ENCODE results near the gene SLC36A4. TPM values are rescaled to one million over a fixed set of nuclear protein-coding genes. Genes with fewer than 3 reads are reported as not detected.

The SLC36A4 gene
- total RNA-seq, 2 experiments from 2014 or later: 3.0 to 4.2 TPM

DNA sequence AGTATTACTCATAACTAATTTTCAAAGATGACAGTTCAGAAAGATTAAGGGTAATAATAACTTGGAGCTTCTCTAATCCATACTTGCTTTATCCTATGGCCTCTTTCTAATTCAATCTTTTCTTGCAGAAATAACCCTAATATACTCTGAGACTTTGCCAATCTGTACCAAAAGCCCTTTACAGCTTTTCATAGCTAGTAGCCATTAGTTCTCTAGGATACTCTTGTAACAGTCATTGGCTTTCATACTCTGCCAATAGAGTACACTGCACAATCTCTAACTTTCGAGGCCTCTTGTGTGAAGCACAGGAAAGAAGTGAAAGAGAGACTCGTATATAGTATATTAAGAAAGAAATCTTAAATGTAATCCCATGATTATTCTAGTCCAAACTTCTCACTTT, 38.1 kb downstream of the SLC36A4 start:
- DNase-seq (ENCODE audit: low spot score): no peak
- intact Hi-C loops (cut with micrococcal nuclease; ENCODE audit: unreplicated experiment): no loop called here
- POLR2A ChIA-PET: no interaction called here
- H3K27ac ChIP-seq (ENCODE audit: low read depth, low read length, poor library complexity, severe bottlenecking): no peak overlapping the region
- H4K20me1 ChIP-seq (ENCODE audit: insufficient read depth, low read length): no peaks in the 10 kb centered on the region
- H3K79me2 ChIP-seq (ENCODE audit: insufficient read depth, low read depth, low read length): no peaks in the 10 kb centered on the region
- H3K4me2 ChIP-seq (ENCODE audit: low read length): no peak overlapping the region
- BruUV-seq (replicated peaks): no TSS peak
- no peak overlapping the region for H3K4me3 ChIP-seq (ENCODE audit: low read depth, low read length, poor library complexity, severe bottlenecking)
- H3K4me1 ChIP-seq (ENCODE audit: insufficient read depth, low read length, poor library complexity, severe bottlenecking): no peaks in the 10 kb centered on the region
- no peak overlapping the region for H2AFZ ChIP-seq (ENCODE audit: low read length)
- no peaks in the 10 kb centered on the region; the same call in 1 of the 2 replicates for H3K36me3 ChIP-seq (ENCODE audit: insufficient read depth, low read length)
- CTCF ChIA-PET (ENCODE audit: unreplicated experiment): no interaction called here
- TF ChIP-seq, protein P1, sequence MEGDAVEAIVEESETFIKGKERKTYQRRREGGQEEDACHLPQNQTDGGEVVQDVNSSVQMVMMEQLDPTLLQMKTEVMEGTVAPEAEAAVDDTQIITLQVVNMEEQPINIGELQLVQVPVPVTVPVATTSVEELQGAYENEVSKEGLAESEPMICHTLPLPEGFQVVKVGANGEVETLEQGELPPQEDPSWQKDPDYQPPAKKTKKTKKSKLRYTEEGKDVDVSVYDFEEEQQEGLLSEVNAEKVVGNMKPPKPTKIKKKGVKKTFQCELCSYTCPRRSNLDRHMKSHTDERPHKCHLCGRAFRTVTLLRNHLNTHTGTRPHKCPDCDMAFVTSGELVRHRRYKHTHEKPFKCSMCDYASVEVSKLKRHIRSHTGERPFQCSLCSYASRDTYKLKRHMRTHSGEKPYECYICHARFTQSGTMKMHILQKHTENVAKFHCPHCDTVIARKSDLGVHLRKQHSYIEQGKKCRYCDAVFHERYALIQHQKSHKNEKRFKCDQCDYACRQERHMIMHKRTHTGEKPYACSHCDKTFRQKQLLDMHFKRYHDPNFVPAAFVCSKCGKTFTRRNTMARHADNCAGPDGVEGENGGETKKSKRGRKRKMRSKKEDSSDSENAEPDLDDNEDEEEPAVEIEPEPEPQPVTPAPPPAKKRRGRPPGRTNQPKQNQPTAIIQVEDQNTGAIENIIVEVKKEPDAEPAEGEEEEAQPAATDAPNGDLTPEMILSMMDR (conservative IDR thresholded peaks at IDR 0.05; ENCODE audit: low read length): no peak
- no peak for TF ChIP-seq EZH2phosphoT487 (IDR thresholded peaks at IDR 0.05; ENCODE audit: borderline replicate concordance, low read depth, low read length)
- no peaks in the 10 kb centered on the region for H3K9me2 ChIP-seq (ENCODE audit: insufficient read depth, low read length)
- no peaks in the 10 kb centered on the region for H3K9me3 ChIP-seq (ENCODE audit: low read length)

- POLR2A ChIA-PET: no interaction called here
- no peak overlapping the region for H3K4me2 ChIP-seq (ENCODE audit: low read length)
- H3K4me3 ChIP-seq (ENCODE audit: low read depth, low read length, poor library complexity, severe bottlenecking): no peak overlapping the region
- TF ChIP-seq, protein P1 (conservative IDR thresholded peaks at IDR 0.05; ENCODE audit: low read length): no peak
- no peak for TF ChIP-seq EZH2phosphoT487 (IDR thresholded peaks at IDR 0.05; ENCODE audit: borderline replicate concordance, low read depth, low read length)
- CTCF ChIA-PET (ENCODE audit: unreplicated experiment): no interaction called here
- no peaks in the 10 kb centered on the region for H3K9me3 ChIP-seq (ENCODE audit: low read length)
- no peaks in the 10 kb centered on the region for H3K4me1 ChIP-seq (ENCODE audit: insufficient read depth, low read length, poor library complexity, severe bottlenecking)
- no peaks in the 10 kb centered on the region for H3K9me2 ChIP-seq (ENCODE audit: insufficient read depth, low read length)
- H2AFZ ChIP-seq (ENCODE audit: low read length): no peak overlapping the region
- no peak for DNase-seq (ENCODE audit: low spot score)
- no peaks in the 10 kb centered on the region for H4K20me1 ChIP-seq (ENCODE audit: insufficient read depth, low read length)
- intact Hi-C loops (cut with micrococcal nuclease; ENCODE audit: unreplicated experiment): no loop called here
- H3K36me3 ChIP-seq (ENCODE audit: insufficient read depth, low read length): no peaks in the 10 kb centered on the region
- H3K79me2 ChIP-seq (ENCODE audit: insufficient read depth, low read depth, low read length): no peaks in the 10 kb centered on the region
- H3K27ac ChIP-seq (ENCODE audit: low read depth, low read length, poor library complexity, severe bottlenecking): no peak overlapping the region
- no TSS peak for BruUV-seq (replicated peaks)
These were observed 42.1 kb downstream of the SLC36A4 start for GRCh38 chr11:93155738-93156137.

GRCh38 chr11:93145390-93145915, 52.3 kb downstream of the SLC36A4 start:
- Histone ChIP-seq H3K79me2 (ENCODE audit: insufficient read depth, low read depth, low read length) (no peaks in the 10 kb centered on the region), H3K4me2 (ENCODE audit: low read length) (no peak overlapping the region), H4K20me1 (ENCODE audit: insufficient read depth, low read length) (no peaks in the 10 kb centered on the region), H3K4me1 (ENCODE audit: insufficient read depth, low read length, poor library complexity, severe bottlenecking) (no peaks in the 10 kb centered on the region), H3K4me3 (ENCODE audit: low read depth, low read length, poor library complexity, severe bottlenecking) (no peak overlapping the region), H3K36me3 (ENCODE audit: insufficient read depth, low read length) (no peaks in the 10 kb centered on the region), H3K27ac (ENCODE audit: low read depth, low read length, poor library complexity, severe bottlenecking) (no peak overlapping the region), H2AFZ (ENCODE audit: low read length) (no peak overlapping the region), H3K9me2 (ENCODE audit: insufficient read depth, low read length) (no peaks in the 10 kb centered on the region), H3K9me3 (ENCODE audit: low read length) (no peaks in the 10 kb centered on the region)
- ChIA-PET POLR2A (interaction anchor here (0.6 to 1.6 kb wide), 2 partner anchors 15 to 33 kb away, joined by 4 to 5 read pairs; no protein-coding TSS in a partner anchor), CTCF (ENCODE audit: unreplicated experiment) (no interaction called here)
- intact Hi-C loops (cut with micrococcal nuclease; ENCODE audit: unreplicated experiment): no loop called here
- TF ChIP-seq EZH2phosphoT487 (IDR thresholded peaks at IDR 0.05; ENCODE audit: borderline replicate concordance, low read depth, low read length): no peak
- TF ChIP-seq, protein P1 (conservative IDR thresholded peaks at IDR 0.05; ENCODE audit: low read length): no peak
- DNase-seq (ENCODE audit: low spot score): no peak
- BruUV-seq (replicated peaks): no TSS peak

Data from OCI-LY7 (cell line).